Activated T-helper 1 cell treated with anti-CD3 and anti-CD28 coated beads, Interleukin-2, amount 50 U/mL, for 16 hours (primary cell): ENCODE data around the gene CNP.

Experiments
- DNase-seq, 2 donors: peaks; one replicate each; pipeline ENCODE4 v3.0.0-alpha.2; 2020; ENCODE audit warnings: low read depth in 1 of 2, low spot score in 1 of 2

Gene CNP

GRCh38 chr17:41972571-41973407 is 6.2 kb downstream of the CNP start:
- DNase-seq: no peak

GRCh38 chr17:41973408-41973811 is 6.8 kb downstream of the CNP start:
- DNase-seq: no peak

GRCh38 chr17:41974031-41974430 is 7.4 kb downstream of the CNP start:
- DNase-seq: no peak

- no peak for DNase-seq
These were observed 8.1 kb downstream of the CNP start for GRCh38 chr17:41974658-41975057.

- DNase-seq: no peak
These were observed 8.8 kb downstream of the CNP start for GRCh38 chr17:41975099-41976083.

- no peak for DNase-seq
These were observed 9.7 kb downstream of the CNP start for GRCh38 chr17:41976142-41976768.

- no peak for DNase-seq
These were observed 11.4 kb downstream of the CNP start for GRCh38 chr17:41977991-41978390.

- DNase-seq: no peak
These were observed 15.6 kb downstream of the CNP start for GRCh38 chr17:41982026-41982760.

GRCh38 chr17:41984454-41984853 is 17.9 kb downstream of the CNP start:
- DNase-seq: no peak

GRCh38 chr17:41985919-41986318 is 19.3 kb downstream of the CNP start:
- no peak for DNase-seq

- no peak for DNase-seq
These were observed 20.0 kb downstream of the CNP start for GRCh38 chr17:41986634-41987033.

GRCh38 chr17:41987642-41988041 is 21.0 kb downstream of the CNP start:
- no peak for DNase-seq

- DNase-seq: no peak
These were observed 21.8 kb downstream of the CNP start for GRCh38 chr17:41988418-41988817.

GRCh38 chr17:41989702-41990419 is 23.3 kb downstream of the CNP start:
- no peak for DNase-seq

GRCh38 chr17:41992576-41992975 is 26.0 kb downstream of the CNP start:
- no peak for DNase-seq

GRCh38 chr17:41996855-41997164 is 30.2 kb downstream of the CNP start:
- DNase-seq: no peak

GRCh38 chr17:41998497-41998896 is 31.9 kb downstream of the CNP start:
- no peak for DNase-seq

GRCh38 chr17:42000413-42001133 is 34.0 kb downstream of the CNP start:
- no peak for DNase-seq

- no peak for DNase-seq
These were observed 35.1 kb downstream of the CNP start for GRCh38 chr17:42001729-42002128.
